CD4-positive, alpha-beta T cell treated with Interleukin-6 at 100 ng/mL for 8 hours (primary cell): ENCODE data around the gene POLG.

Experiments used
- DNase-seq: peaks from one replicate; pipeline ENCODE4 v3.0.0-alpha.2; 2020; ENCODE audit warnings: mixed read lengths, low spot score

Gene POLG

DNA sequence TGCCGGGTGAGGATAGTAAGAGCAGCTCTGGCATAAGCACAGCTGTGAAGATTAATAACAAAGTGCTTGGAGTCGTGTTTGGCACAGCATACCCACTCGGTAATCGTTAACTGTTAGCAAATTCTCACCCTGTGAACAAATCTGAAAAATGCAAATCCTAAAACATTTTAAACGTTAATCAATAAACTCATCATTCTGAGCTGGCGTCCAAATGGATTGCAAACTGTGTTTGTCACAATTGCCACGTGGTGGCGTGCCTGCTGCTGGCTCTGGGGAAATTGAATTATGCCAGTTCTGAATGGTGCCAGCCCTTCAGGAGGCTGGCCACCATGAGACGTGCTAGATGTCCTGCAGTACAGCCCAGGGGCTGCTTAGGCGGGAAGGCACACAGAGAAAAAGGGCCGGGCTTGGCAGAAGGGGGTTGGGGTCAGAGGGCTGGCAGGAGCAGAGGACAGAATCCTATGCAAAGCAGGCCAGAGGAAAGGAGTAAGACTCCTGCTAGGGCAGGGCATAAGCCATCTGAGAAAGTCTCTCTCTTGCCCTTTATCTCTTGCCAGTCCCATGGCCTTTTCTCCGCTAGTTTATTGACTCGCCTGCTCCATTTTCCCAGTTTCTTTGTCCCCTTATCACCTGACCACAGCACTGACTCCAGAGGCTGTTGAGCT is 22.1 kb upstream of the POLG start:
- DNase-seq: no peak

DNA sequence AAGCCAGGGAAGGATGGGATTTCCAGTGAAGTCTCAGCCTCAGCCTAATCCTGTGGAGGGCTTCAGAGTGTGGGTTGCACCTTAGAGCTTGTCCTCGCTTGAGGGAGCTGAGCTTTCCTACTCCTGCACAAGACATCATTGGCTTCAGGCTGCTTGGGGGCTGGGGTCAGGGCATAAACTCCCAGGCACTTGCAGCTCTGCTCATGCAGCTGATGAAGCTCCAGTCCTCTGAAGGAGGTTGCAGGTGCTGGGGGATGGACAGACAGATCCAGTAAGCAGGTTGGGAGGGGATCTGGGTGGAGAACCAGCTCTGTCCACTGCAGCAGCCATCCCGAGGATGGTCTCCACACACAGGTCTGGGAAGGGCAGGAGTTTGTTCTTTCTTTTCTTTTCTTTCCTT is 19.4 kb upstream of the POLG start:
- no peak for DNase-seq

DNA sequence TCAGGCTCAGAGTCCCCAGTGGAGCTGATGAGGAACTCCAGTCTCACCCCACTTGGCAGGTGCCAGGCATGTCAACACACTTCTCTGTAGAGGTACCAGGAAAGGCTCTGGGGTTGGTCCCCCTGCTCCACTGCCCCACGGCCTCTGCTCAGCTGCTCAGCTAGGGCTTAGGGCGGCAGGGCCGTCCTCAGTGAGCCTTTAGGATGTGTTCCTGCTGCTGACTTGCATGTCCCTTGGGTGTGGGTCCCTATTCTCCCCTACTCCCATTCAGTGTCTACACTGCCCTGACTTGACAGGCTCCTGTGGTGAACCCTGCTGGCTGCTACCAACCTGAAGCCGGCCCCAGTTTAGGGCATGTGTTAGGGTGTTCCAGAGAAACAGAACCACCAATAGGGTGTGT is 17.9 kb upstream of the POLG start:
- DNase-seq: no peak

DNA sequence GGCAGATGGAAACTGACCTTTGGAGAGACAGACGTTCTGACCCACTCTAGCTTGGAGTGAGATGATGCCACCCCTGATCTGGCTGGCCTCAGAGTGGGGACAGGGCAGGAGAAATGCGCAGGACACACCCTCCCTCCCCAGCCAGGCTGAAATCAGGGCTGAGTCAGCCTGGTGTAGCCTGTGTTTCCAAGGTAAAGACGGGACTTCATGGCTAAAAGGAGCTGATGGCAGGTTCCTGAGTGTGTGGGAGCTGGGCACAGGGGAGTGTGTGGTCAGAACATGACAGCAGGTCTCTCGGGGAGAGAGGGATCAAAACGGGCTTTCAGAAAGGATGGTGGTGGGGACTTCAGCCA is 14.6 kb upstream of the POLG start:
- no peak for DNase-seq

DNA sequence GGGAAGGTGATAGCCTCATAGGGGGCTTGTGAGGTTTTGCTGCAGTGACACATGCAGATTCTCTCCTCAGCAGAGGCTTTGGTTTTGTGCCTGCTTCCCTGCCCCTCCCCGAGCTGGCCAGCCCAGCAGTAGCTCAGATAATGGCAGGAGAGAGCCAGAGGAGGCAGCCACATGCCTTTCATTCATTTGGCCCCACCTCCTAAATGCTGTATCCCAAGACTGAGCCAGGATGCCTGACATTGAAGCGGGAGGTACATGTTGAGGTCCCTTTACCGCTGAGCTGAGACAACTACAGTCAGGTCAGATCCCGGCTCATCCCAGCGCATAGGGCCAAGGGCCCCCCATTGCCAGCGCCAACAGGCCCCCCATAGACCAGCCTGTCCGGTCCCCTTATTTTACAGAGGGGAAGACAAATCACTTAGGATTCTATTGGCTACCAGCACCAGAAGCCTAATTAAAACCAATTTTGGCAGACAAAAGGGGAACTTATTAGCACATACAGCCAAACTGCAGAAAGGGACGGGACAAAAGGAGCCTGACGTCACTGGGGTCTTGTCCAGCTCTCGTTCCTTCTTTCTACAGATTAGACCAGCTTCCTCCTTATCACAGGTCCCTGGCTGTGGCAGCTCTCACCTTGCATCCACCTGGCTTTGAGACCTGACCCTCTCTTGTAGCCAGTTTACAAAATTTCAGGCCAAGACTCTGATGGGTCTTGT is 12.1 kb upstream of the POLG start:
- no peak for DNase-seq

DNA sequence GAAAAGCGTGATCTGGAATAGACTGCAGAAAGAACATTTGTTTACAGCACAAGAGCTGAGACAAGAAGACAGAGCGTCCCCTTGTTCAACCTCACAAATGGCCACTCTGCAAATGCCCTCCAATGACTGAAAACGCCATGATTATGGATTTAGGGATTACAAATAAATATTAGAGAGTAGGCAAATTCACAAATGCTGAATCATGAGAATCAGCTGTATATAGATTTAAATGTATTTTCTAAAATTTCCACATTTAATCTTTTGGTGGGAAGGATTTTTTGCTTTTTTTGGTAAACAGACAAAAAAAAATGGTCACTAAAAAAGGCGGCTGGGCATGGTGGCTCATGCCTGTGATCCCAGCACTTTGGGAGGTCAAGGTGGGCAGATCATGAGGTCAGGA is 10.6 kb upstream of the POLG start:
- DNase-seq: no peak

DNA sequence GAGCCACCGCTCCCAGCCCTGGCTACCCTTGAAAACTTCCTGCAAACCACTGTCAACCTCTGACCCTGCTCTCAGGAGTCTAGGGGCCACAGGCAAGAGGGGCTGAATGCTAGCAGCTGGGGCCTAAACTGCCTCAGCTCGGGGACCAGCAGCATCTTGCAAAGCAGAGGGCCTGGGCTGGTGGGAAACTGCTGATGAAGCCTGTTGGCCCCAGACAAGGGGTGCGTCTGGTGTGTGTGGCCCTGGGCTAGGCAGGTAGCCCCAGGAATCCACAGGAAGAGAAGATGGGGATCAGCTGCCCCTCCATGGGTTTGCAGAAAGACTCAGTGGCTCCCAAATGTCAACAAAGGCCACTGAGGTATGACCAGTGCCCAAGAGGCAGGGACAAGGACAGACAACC is 8.2 kb upstream of the POLG start:
- no peak for DNase-seq

DNA sequence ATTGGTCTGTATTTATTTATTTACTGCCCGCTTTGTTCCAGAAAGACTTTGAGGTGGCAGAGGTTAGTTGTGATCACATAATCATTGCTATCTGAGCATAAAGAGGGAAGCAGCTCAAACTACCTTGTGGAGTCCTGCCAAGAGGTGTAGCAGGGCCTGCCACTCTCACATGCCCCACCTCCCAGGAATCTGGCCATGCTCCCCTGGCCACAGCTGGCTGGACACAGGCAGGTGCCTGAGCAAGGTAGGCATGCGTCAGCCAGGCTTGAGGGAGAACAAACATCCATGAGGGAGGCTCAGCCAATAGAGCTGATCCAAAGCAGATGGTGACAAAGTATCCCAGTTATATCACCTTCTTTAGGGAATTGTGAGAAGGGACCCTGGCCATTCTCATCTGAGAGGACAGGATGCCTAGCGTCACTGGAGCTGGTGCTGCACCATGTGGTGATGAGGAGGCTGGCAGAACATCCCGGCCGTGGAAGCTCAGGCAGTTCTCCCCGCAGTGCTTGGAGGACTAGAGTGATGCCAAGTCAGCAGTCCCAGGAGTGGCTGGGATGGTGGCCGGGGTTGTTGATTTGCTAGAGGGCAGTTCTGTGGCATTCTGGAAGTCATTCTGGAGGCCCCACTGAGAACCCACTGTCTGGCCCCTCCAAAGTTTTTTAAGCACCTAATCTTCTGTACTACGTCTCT is 6.8 kb upstream of the POLG start:
- DNase-seq: no peak

DNA sequence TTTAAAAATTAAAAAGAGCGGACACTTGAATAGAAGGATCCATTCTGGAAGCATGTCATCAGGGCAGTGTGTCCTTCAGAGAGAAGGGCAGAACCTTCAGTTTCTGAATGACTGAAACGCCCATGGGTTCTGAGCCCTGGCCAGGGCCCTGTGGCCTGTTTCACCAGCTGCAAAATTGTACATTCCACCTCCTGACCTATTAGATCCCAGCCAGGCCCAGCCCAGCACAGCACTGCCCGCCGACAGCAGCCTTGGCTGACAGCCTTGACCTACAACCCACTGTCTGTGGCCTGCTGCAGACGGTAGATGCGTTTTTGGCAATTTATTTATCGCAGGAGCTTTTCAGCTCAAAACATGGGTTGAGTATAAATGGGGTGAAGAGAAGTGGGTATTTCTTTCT is 5.9 kb upstream of the POLG start:
- no peak for DNase-seq

DNA sequence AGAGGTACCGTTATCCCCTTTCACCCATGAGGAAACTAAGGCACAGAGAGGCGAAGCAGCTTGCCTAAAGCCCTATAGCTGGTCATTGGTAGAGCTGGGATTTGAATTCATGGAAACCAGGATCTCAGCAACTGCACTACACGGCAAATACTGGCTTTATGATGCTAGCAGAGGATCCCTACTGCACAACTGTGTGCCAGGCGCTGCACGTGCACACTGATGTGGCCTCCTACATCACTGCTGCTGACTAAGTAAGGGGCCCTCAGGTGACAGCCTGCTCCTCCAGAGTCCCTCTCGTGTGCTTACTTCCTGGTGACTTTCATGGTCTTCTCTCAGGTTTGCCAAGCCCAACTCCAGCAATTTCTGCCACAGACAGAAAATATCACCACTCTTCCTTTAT is 3.4 kb upstream of the POLG start:
- no peak for DNase-seq

DNA sequence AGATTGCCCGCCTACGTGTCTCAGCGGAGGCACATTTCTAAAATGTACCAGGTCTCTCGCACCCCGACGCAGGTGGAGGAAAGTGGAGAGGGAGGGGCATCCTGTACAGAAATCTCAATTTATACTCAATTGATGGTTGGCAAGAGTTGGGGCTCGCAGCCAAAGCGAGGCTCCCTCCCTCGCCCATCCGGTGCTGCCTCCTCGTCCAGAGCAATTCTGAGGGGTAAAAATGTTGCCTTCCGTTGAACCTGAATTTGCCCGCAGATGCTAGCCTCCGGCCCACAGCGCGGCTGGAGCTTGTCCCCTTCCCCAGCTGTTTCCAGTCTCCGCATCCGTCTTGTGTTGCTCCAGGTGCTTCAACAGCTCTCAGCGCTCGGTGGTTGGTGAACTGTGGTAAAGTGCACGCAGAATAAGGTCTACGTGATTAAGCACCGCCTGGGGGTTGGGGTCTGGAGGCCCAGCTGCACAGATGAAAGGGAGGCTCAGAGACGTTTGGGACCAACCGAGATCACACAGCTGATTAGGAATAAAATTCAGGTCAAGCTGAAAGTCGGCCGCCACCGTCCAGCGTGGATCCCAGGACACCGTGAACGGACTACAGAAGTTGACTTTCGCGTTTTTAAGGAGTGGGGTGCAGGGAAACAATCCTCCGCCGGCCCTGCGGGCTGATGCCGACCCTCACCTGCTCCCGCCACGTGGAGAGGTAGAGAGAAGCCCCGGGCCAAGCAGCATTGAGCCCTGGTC is 846 bp upstream of the POLG start:
- no peak for DNase-seq

DNA sequence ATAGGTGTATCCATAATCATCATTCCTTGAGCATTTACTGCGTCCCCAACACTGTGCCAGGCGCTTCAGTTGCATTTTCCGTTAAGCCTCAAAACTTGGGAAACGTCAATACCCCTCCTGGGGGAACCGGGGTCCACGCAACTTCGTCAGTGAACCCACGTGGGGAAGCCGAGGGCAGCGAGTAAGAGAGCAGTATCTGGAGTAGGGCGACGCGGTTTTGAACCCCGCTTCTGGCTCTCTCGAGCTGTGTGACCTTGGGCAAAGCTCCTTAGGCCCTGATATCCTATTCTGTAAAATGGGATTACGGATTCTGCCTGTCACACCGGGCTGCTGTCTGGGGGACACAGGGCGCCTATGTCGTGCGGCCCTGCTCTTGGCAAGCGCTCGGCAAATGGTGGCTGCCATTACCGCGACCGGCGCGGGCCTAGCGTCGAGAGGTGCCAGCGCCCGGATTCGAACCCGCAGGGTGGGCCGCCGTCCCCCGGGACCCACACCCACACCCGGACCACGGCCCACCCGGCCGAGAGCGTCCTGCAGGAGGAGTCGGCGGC is 590 bp downstream of the POLG start:
- DNase-seq: no peak

DNA sequence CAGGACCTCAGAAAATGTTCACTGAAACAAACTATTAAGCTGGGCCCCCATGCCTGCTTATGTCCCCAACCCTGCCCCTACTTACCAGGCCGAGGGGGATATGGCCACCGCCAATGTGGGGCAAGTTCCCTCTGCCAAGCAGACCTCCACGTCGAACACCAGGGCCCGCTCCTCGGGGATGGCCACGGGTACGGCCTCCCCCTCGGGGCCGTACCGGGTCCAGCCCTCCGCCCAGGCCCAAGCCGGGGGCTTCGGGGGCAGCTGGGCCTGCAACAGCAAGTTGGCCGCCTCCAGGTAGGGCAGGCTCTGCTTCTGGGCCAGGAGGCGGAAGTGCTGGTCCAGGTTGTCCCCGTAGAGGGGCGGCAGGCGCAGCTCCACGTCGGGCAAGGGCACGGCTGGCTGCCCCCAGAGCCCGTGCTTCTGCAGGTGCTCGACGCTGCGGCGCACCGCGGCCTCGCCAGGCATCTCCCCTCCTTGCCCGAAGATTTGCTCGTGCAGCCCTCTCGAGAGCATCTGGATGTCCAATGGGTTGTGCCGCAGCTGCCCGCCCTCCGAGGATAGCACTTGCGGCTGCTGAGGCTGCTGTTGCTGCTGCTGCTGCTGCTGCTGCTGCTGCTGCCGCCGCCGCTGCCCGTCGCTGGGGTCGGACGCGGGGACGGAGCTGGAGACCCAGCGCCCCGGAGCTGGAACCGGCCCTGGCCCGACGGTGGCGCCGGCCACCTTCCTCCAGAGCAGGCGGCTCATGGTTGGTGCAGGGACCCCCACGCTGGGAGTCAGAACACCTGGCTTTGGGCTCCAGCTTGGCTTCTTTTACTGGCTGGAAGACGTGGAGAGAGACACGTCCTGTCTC is 1.4 kb downstream of the POLG start:
- DNase-seq: no peak

DNA sequence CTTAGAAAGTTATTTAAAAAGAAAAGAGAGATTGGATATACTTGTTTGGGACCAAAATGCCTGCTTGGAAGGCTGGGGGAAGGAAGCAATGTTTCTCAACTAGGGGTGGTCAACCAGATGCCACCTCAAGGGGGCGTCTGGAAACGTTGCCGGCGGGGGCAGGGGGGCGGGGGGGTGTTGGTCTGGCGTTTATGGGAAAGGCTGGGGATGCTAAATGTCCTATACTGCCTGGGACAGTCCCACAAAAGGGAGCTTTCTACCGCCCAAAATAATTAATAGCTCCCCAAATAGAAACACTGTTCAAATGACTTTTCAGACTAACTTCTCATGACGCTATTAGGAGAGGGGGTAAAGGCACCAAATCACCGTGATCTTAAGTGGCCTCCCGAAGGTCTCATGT is 2.2 kb downstream of the POLG start:
- DNase-seq: no peak

DNA sequence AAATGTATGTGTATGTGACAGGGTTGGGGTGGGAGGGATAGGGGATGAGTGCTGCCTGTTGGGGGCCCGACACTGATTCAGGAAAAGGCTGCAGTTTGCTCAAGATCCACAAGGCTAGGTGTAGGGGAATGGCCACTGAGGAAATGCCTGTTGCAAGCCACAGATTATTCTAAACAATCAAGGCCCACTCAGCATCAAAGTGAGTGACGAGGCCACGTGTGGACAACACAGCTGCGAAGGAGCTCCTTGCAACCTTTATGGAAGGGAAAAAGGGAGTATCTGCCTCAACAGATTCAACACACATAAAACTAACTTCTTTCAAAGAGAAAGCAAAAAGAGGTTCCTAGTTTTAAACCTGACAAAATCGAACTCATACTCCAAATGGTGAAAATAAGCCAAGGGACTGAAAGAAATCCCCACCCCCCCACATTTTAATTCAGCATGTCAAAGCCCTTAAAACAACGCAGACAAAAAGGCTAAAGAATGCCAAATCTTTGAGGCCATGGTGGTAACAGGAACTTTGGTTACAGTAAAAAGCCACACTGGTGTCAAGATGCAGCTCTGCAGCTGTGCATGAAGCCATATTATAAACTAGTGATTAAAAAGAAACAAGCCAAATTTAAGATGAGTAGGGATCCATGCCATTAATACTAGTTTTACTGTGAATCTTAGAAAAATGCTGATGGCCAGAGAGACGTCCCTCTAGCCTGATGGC is 3.6 kb downstream of the POLG start:
- DNase-seq: no peak

DNA sequence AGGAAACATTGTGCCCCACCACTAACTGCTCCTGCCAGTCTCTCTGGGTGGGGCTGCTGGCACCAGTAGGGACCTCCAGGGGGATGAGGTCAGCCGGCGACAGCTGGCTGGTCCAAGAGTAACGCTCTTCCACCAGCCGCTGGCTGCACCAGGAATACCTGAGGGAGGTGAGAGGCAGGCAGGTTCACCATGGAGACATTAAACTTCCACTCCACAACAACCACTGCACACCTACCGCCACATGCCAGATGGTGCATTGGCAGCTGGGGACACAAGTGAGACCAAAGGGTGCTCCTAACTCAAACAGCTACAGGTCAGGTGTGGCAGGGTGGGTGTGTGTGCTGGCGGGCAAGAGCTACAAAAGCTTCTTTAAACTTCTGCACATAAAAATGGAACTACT is 4.5 kb downstream of the POLG start:
- no peak for DNase-seq

DNA sequence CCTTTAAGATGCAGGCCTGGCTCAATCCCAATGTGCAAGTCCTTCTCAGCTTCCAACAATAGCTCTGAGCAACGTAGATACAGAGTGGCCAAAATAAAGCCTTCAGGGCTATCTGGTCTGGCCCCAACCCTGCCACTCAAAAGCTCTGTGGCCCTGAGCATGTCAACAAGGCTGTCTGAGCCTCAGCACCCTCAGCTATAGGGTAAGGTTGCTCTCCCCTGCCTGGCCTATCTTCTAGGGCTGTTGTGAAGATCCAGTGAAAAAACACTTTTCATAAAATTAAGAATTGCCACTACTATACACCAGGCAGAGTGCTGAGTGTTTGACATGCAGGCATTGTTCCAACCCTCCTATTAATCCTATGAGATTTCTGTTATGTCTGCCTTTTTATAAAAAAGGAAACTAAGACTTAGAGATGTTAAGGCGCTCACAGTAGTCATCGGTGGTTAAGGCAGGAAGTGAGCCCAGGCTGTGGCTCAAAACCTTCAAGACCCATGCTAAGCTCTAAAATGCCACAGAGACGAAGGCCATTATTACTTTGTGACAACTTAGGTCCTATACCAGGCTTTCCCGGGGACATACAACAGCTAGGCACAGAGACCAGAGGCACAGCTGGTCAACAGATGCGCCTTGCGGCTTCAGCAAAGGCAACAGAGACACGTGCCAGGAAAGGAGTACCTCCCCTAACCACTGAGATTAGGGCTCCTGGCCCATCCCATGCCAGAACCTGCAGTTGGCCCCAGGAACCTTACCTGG is 5.1 kb downstream of the POLG start:
- DNase-seq: peak; percentile 33

DNA sequence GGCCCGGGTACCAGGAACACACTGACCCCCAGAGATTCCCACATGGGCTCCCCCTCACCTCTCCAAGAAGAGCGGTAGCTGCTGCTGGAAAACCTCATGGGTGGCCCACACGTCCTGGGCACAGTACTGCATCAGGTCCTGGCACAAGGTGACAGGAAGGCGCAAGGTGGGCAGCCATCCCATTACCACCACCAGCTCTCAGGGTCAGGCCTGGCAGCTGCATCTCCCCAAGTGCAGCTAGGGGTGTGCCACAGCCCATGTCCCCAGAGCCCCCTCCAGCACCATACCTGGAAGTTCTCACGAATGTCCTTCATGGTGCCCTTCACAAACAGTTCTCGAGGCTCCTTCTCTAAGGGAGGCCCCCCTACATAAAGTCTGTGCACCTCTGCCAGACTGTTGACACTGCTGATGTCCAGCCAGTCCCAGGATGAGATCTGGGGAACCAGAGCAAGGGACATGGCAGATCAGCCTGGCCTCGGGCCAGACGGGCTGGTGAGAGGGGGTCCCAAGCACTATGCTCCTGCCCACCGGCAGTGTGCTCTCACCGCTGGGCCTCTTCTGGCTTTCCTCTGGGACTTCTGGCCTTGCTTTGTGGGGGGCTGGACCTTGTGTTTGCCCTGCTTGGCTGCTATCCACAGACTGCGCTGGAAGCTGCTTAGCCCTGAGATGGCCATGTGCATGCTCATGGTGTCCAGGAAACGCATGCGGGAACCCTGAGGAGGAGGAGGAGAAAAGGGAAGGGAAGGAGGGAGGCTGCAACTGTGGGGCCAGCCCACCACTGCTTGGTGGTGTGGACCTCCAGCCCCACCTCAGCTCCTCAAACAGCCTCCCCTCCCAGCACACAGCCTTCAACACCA is 6.0 kb downstream of the POLG start:
- no peak for DNase-seq

DNA sequence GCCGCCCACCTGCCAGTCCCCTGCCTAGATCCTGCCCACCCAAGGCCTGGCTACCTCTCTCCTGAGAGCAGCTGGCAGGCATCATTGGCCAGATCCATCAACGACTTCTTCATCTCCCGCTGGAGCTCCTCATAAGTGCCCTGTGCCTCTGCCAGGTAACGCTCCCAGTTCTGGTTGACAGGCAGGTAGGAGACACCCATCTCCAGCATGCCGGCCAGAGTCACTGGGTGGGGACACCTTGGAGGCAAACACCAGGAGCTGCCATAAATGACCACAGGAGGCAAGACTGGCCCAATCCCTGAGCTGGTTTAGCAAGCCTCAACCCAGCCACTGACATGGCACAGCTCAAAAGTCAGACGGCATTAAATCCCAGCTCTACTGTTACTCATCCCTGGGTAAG is 7.5 kb downstream of the POLG start:
- DNase-seq: no peak
